IMR-90 (cell line): ENCODE data around the gene CD84. TPM values are rescaled to one million over a fixed set of nuclear protein-coding genes. Genes with fewer than 3 reads are reported as not detected.

Experiments used
- ATAC-seq: fragments of 200-7000 bp; cut with Tn5 transposase; 2 replicates; pipeline ENCODE4 v1.9.1; 2020; ENCODE audit warnings: low read depth, mild to moderate bottlenecking, moderate library complexity
- BruUV-seq: library from RNA; stranded (reverse); fragments of 400-500 nt; replicated peaks from 2 replicates; lab custom pipeline; 2021; lab: Mats Ljungman, UMichigan
- CTCF ChIA-PET: fragments of 300-600 bp; formaldehyde crosslinking; extraction: SDS; loops from one replicate; lab custom pipeline; 2021; ENCODE audit warnings: antibody characterized with exemption; lab: Yijun Ruan, JAX
- POLR2A ChIA-PET: fragments of 300-600 bp; sonication (Branson Sonifier 250); formaldehyde crosslinking; loops from one replicate; lab custom pipeline; 2022; ENCODE audit warnings: antibody characterized with exemption; ENCODE audit not compliant: unreplicated experiment; lab: Charles Lee
- DNase-seq: peaks from one replicate; pipeline ENCODE4 v3.0.0; 2013
- H2AFZ ChIP-seq: replicated peaks from 2 replicates; pipeline ENCODE3; 2013; ENCODE audit warnings: low read length, mild to moderate bottlenecking; ENCODE audit not compliant: poor library complexity
- H2AK5ac ChIP-seq: 2 replicates; pipeline ENCODE4 v1.6.1; 2013; ENCODE audit warnings: low read depth, low read length, inconsistent platforms
- H2AK9ac ChIP-seq: replicated peaks from 2 replicates; pipeline ENCODE3; 2013; ENCODE audit warnings: mild to moderate bottlenecking, low read depth, low read length, moderate library complexity; ENCODE audit not compliant: poor library complexity
- H2BK120ac ChIP-seq: 2 replicates; pipeline ENCODE4 v1.6.1; 2013; ENCODE audit warnings: low read depth, low read length, inconsistent platforms
- H2BK15ac ChIP-seq: 3 replicates; pipeline ENCODE4 v1.6.1; 2013; ENCODE audit warnings: low read depth, low read length, inconsistent platforms
- H2BK20ac ChIP-seq: 2 replicates; pipeline ENCODE4 v1.6.1; 2013; ENCODE audit warnings: low read depth, mild to moderate bottlenecking, inconsistent platforms, low read length, moderate library complexity
- H2BK5ac ChIP-seq: 2 replicates; pipeline ENCODE4 v1.6.1; 2013; ENCODE audit warnings: mild to moderate bottlenecking, low read depth, low read length, inconsistent platforms; ENCODE audit not compliant: poor library complexity, severe bottlenecking
- H3K14ac ChIP-seq: replicated peaks from 2 replicates; pipeline ENCODE4 v1.6.1; 2013; ENCODE audit warnings: low read depth, low read length, inconsistent platforms
- H3K18ac ChIP-seq: 2 replicates; pipeline ENCODE4 v1.6.1; 2013; ENCODE audit warnings: low read depth, low read length, control low read depth
- H3K23ac ChIP-seq: 2 replicates; pipeline ENCODE4 v1.6.1; 2013; ENCODE audit warnings: low read depth, low read length, inconsistent platforms
- H3K27ac ChIP-seq: 2 replicates; pipeline ENCODE4 v1.5.1; 2013; ENCODE audit warnings: mild to moderate bottlenecking, control low read depth, low read length; ENCODE audit not compliant: insufficient read depth
- H3K27me3 ChIP-seq: 2 replicates; pipeline ENCODE4 v1.6.1; 2013; ENCODE audit warnings: low read length; ENCODE audit not compliant: control insufficient read depth, insufficient read depth
- H3K36me3 ChIP-seq: 2 replicates; pipeline ENCODE4 v1.6.1; 2013; ENCODE audit warnings: low read length, mixed read lengths; ENCODE audit not compliant: control insufficient read depth, insufficient read depth
- H3K4ac ChIP-seq: 2 replicates; pipeline ENCODE4 v1.6.1; 2013; ENCODE audit warnings: low read depth, low read length, inconsistent platforms
- H3K4me1 ChIP-seq: 2 replicates; pipeline ENCODE4 v1.6.1; 2013; ENCODE audit warnings: low read length, mixed read lengths; ENCODE audit not compliant: control insufficient read depth, insufficient read depth
- H3K4me2 ChIP-seq: 2 replicates; pipeline ENCODE4 v1.6.1; 2013; ENCODE audit warnings: low read depth, mild to moderate bottlenecking, control low read depth, low read length, moderate library complexity
- H3K4me3 ChIP-seq: 2 replicates; pipeline ENCODE4 v1.5.1; 2013; ENCODE audit warnings: low read depth, mild to moderate bottlenecking, control low read depth, low read length, moderate library complexity; ENCODE audit not compliant: insufficient read depth
- H3K56ac ChIP-seq: 2 replicates; pipeline ENCODE4 v1.6.1; 2013; ENCODE audit warnings: low read length, inconsistent platforms; ENCODE audit not compliant: insufficient read depth; ENCODE audit errors: extremely low read depth
- H3K79me1 ChIP-seq, 2 experiments: 2 replicates each; pipeline ENCODE4 v1.6.1; 2013; ENCODE audit warnings: low read length in 2 of 2, inconsistent platforms in 1 of 2, low read depth in 1 of 2
- H3K9ac ChIP-seq: 2 replicates; pipeline ENCODE4 v1.6.1; 2013; ENCODE audit warnings: low read depth, low read length, control low read depth
- H3K9me1 ChIP-seq: 2 replicates; pipeline ENCODE4 v1.6.1; 2013; ENCODE audit warnings: low read length, inconsistent platforms; ENCODE audit not compliant: insufficient read depth
- H3K9me3 ChIP-seq: 2 replicates; pipeline ENCODE4 v1.6.1; 2013; ENCODE audit warnings: low read length; ENCODE audit not compliant: control insufficient read depth, insufficient read depth
- H4K20me1 ChIP-seq: 2 replicates; pipeline ENCODE4 v1.6.1; 2013; ENCODE audit warnings: low read length, inconsistent platforms; ENCODE audit not compliant: insufficient read depth
- H4K5ac ChIP-seq: 2 replicates; pipeline ENCODE4 v1.6.1; 2013; ENCODE audit warnings: mild to moderate bottlenecking, low read depth, low read length, control low read depth
- H4K8ac ChIP-seq, 2 experiments: 2 replicates each; pipeline ENCODE4 v1.6.1; 2013; ENCODE audit warnings: low read depth in 2 of 2, low read length in 2 of 2, control low read depth in 1 of 2, inconsistent platforms in 1 of 2
- H4K91ac ChIP-seq: 2 replicates; pipeline ENCODE4 v1.6.1; 2013; ENCODE audit warnings: low read depth, low read length, inconsistent platforms; ENCODE audit not compliant: insufficient read depth
- BHLHE40 ChIP-seq: fragments of 150-350 bp; IDR thresholded peaks from 2 replicates; pipeline ENCODE4 v1.6.1; 2016; ENCODE audit warnings: mild to moderate bottlenecking, low read depth, low read length
- CEBPB ChIP-seq: IDR thresholded peaks from 2 replicates; pipeline ENCODE4 v1.6.1; 2012; ENCODE audit warnings: low read depth, low read length, improper control_type of control experiment
- CHD1 ChIP-seq: IDR thresholded peaks from 2 replicates; pipeline ENCODE4 v1.6.1; 2012; ENCODE audit warnings: low read depth, low read length, improper control_type of control experiment
- CTCF ChIP-seq: conservative IDR thresholded peaks from 2 replicates; pipeline ENCODE4 v1.5.1; 2012; ENCODE audit warnings: mild to moderate bottlenecking, low read depth, low read length, improper control_type of control experiment
- FOS ChIP-seq: fragments of 150-350 bp; IDR thresholded peaks from 2 replicates; pipeline ENCODE4 v1.6.1; 2016; ENCODE audit warnings: low read depth, low read length
- MAFK ChIP-seq: IDR thresholded peaks from 2 replicates; pipeline ENCODE4 v1.6.1; 2012; ENCODE audit warnings: low read depth, low read length, improper control_type of control experiment
- MAZ ChIP-seq: IDR thresholded peaks from 2 replicates; pipeline ENCODE4 v1.6.1; 2012; ENCODE audit warnings: low read depth, mild to moderate bottlenecking, low read length, improper control_type of control experiment, moderate library complexity, borderline replicate concordance
- MXI1 ChIP-seq: IDR thresholded peaks from 2 replicates; pipeline ENCODE4 v1.6.1; 2012; ENCODE audit warnings: low read depth, mild to moderate bottlenecking, low read length, moderate library complexity, borderline replicate concordance
- NFE2L2 ChIP-seq: fragments of 150-350 bp; IDR thresholded peaks from 2 replicates; pipeline ENCODE4 v1.6.1; 2016; ENCODE audit warnings: low read depth, mild to moderate bottlenecking, low read length
- POLR2A ChIP-seq: IDR thresholded peaks from 2 replicates; pipeline ENCODE4 v1.6.1; 2012; ENCODE audit warnings: mild to moderate bottlenecking, low read depth, low read length
- RAD21 ChIP-seq: IDR thresholded peaks from 2 replicates; pipeline ENCODE4 v1.6.1; 2012; ENCODE audit warnings: low read length, improper control_type of control experiment
- RCOR1 ChIP-seq: IDR thresholded peaks from 2 replicates; pipeline ENCODE4 v1.6.1; 2012; ENCODE audit warnings: mild to moderate bottlenecking, low read length, improper control_type of control experiment; ENCODE audit not compliant: insufficient replicate concordance
- RFX5 ChIP-seq: IDR thresholded peaks from 2 replicates; pipeline ENCODE4 v1.8.0; 2012; ENCODE audit warnings: low read depth, mild to moderate bottlenecking, low read length, moderate library complexity
- SMC3 ChIP-seq: fragments of 150-350 bp; IDR thresholded peaks from 2 replicates; pipeline ENCODE4 v1.6.1; 2016; ENCODE audit warnings: low read depth, mild to moderate bottlenecking, antibody characterized with exemption, low read length, moderate library complexity
- USF2 ChIP-seq: fragments of 150-350 bp; IDR thresholded peaks from 2 replicates; pipeline ENCODE4 v1.6.1; 2017; ENCODE audit warnings: mild to moderate bottlenecking, antibody characterized with exemption, low read length, low read depth
- WGBS, 2 experiments: methylation state at CpG; one replicate each; pipeline versions ENCODE4 v1.1.5 to v1.1.7; 2013; ENCODE audit warnings: missing lambda C conversion rate in 2 of 2; ENCODE audit not compliant: insufficient read length in 1 of 2; ENCODE audit errors: extremely low coverage in 2 of 2; 5-methylcytosine and 5-hydroxymethylcytosine counted together
- dilution Hi-C: fragments of 300-500 bp; cut with HindIII; formaldehyde crosslinking; loops from one replicate; pipeline ENCODE4 v1.14.3; 2018; ENCODE audit warnings: low sequenced_read_pairs; ENCODE audit not compliant: unreplicated experiment
- in situ Hi-C: fragments of 300-500 bp; cut with MboI; formaldehyde crosslinking; loops from 3 replicates; pipeline ENCODE4 v1.14.3; 2019; ENCODE audit warnings: low sequenced_read_pairs, inconsistent platforms, mixed read lengths
- intact Hi-C: fragments of 100-400 bp; cut with micrococcal nuclease; formaldehyde crosslinking; loops from 2 replicates; pipeline ENCODE4 v1.10.0; 2022
- polyA plus RNA-seq, 3 experiments: library from polyadenylated mRNA; depleted of rRNA; stranded (reverse); fragments of >200 nt; gene quantifications; 2 replicates each; pipeline ENCODE4 v1.2.3, GENCODE V29; 2012; ENCODE audit warnings: low replicate concordance in 1 of 3
- total RNA-seq: library from RNA; depleted of rRNA; stranded (reverse); fragments of >200 nt; gene quantifications from 2 replicates; pipeline ENCODE4 v1.2.3, GENCODE V29; 2012
- TF ChIP-seq, protein P1 (sequence below): fragments of 150-350 bp; IDR thresholded peaks from 2 replicates; pipeline ENCODE4 v1.6.1; 2016; ENCODE audit warnings: low read depth, mild to moderate bottlenecking, low read length, moderate library complexity, borderline replicate concordance

The CD84 gene
- total and polyA plus RNA-seq, 2 of the 4 experiments (the other 2 are of a cell fraction): not detected

GRCh38 chr1:160500321-160500990 is 78.8 kb downstream of the CD84 start:
- Histone ChIP-seq H3K9ac (no peak overlapping the region), H3K36me3 (no peaks in the 10 kb centered on the region), H3K79me1 (no peaks in the 10 kb centered on the region), H4K20me1 (no peaks in the 10 kb centered on the region), H3K14ac (no peak overlapping the region), H2BK15ac (no peak overlapping the region), H3K18ac (no peak overlapping the region), H3K4me3 (no peak overlapping the region), H2BK5ac (no peak overlapping the region), H3K27me3 (no peaks in the 10 kb centered on the region), H3K4me1 (no peaks in the 10 kb centered on the region), H2BK20ac (no peak overlapping the region), H4K91ac (no peak overlapping the region), H4K5ac (no peak overlapping the region), H2BK120ac (no peak overlapping the region), H2AFZ (no peak overlapping the region), H2AK5ac (no peak overlapping the region), H4K8ac (no peak overlapping the region), H3K9me1 (no peaks in the 10 kb centered on the region), H3K4me2 (no peak overlapping the region), H3K4ac (no peak overlapping the region), H3K27ac (no peak overlapping the region), H3K9me3 (no peaks in the 10 kb centered on the region), H2AK9ac (no peak overlapping the region), H3K23ac (no peak overlapping the region), H3K56ac (no peak overlapping the region)
- BruUV-seq: no TSS peak
- ATAC-seq (no peak), DNase-seq (no peak)
- TF ChIP-seq MAZ (no peak), CHD1 (no peak), BHLHE40 (no peak), POLR2A (no peak), RFX5 (no peak), MAFK (no peak), NFE2L2 (no peak), RCOR1 (no peak), SMC3 (no peak), MXI1 (no peak), RAD21 (no peak), CTCF (no peak), USF2 (no peak), FOS (no peak), CEBPB (no peak)
- TF ChIP-seq, protein P1, sequence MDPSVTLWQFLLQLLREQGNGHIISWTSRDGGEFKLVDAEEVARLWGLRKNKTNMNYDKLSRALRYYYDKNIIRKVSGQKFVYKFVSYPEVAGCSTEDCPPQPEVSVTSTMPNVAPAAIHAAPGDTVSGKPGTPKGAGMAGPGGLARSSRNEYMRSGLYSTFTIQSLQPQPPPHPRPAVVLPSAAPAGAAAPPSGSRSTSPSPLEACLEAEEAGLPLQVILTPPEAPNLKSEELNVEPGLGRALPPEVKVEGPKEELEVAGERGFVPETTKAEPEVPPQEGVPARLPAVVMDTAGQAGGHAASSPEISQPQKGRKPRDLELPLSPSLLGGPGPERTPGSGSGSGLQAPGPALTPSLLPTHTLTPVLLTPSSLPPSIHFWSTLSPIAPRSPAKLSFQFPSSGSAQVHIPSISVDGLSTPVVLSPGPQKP: no peak
- intact Hi-C loops: no loop called here
- ChIA-PET CTCF (no interaction called here), POLR2A (no interaction called here)
- in situ Hi-C loops: no loop called here
- no CpG with 5 or more reads among the region's 1 CpG for WGBS, 2 experiments
- dilution Hi-C loops: no loop called here
